COLO668 (cell line): Measurements from ENCODE around the gene RASAL2.
"Not testable (repeated sequence)": the region's sequence is repeated elsewhere in the genome, so short reads cannot be mapped to it uniquely, and the experiment has no call there.

Source experiments
- DNase-seq: peaks from one replicate; lab custom pipeline; 2025; ENCODE audit not compliant: unreplicated experiment; lab: John Stamatoyannopoulos, UW

Gene RASAL2

GRCh38 chr1:178335426-178335825 lies 241.5 kb downstream of the RASAL2 start:
- DNase-seq, result no peak

- no peak for DNase-seq
Observed at GRCh38 chr1:178337091-178337706, 243.3 kb downstream of the RASAL2 start.

GRCh38 chr1:178339834-178340233 lies 245.9 kb downstream of the RASAL2 start:
- DNase-seq, result no peak

- DNase-seq, result no peak
Observed at GRCh38 chr1:178341261-178341956, 247.5 kb downstream of the RASAL2 start.

- no peak for DNase-seq
Observed at GRCh38 chr1:178342745-178343144, 248.8 kb downstream of the RASAL2 start.

GRCh38 chr1:178344513-178345091 lies 250.7 kb downstream of the RASAL2 start:
- DNase-seq, result no peak

- no peak for DNase-seq
Observed at GRCh38 chr1:178345238-178345637, 251.3 kb downstream of the RASAL2 start.

DNA sequence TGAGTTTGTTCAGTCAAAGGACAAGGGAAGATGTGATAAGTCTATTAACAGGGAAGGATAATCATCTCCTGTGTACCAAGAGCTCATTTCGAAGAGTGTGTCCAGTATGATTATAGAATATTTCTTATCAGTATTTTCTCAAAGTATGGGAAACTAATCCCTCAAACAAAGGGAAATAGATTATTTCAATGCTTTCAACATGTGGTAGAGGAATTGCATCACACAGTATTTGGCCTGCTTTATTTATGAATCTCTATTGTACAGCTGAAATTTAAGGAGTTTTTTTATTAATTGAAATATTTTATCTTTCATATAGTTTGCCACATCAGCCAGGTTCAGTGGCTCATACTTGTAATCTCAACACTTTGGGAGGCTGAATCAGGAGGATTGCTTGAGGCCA lies 251.9 kb downstream of the RASAL2 start:
- no peak for DNase-seq

GRCh38 chr1:178349801-178350200 lies 255.9 kb downstream of the RASAL2 start:
- DNase-seq, result no peak

- not testable (repeated sequence) for DNase-seq
Observed at GRCh38 chr1:178351911-178352310, 258.0 kb downstream of the RASAL2 start.

DNA sequence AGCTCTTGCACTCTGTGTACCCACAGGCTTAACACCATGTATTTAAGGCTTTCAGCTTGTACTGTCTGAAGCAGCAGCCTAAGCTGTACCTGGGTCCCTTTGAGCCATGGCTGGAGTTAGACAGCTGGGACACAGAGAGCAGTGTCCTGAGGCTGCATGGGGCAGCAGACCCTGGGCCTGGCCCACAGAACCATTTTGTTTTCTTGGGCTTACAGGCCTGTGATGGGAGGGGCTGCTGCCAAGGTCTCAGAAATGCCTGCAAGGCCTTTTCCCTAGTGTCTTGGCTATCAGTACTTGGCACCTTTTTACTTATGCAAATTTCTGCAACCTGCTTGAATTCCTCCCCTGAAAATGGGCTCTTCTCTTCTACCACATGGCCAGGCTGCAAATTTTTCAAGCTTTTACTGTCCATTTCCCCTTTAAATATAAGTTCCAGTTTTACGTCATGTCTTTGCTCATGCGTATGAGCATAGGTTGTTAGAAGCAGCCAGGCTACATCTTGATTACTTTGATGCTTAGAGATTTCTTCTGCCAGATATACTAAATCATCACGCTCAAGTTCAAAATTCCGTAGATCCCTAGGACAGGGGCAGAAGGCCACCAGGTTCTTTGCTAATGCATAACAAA lies 259.0 kb downstream of the RASAL2 start:
- DNase-seq, result no peak

GRCh38 chr1:178353524-178353923 lies 259.6 kb downstream of the RASAL2 start:
- DNase-seq, result no peak

DNA sequence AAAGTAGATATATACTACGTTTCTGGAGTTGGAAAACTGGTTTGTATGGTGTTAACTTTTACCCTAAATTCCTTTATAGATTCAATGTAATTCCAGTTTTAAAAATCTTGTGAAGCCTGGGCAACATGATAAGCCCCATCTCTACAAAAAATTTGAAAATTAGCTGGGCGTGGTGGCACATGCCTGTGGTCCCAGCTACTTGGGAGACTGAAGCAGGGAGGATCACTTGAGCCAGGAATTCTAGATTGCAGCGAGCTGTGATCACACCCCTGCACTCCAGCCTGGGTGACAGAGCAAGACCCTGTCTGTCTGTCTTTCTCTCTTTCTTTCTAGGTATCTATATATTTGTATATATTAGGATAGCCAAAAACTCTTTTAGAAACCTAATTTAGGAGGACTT lies 260.9 kb downstream of the RASAL2 start:
- DNase-seq, result no peak

- DNase-seq, result no peak
Observed at GRCh38 chr1:178356299-178356698, 262.4 kb downstream of the RASAL2 start.

- DNase-seq, result no peak
Observed at GRCh38 chr1:178358456-178358855, 264.6 kb downstream of the RASAL2 start.

GRCh38 chr1:178360421-178360820 lies 266.5 kb downstream of the RASAL2 start:
- DNase-seq, result no peak

- DNase-seq, result peak; percentile 15
Observed at GRCh38 chr1:178361847-178362246, 267.9 kb downstream of the RASAL2 start.

DNA sequence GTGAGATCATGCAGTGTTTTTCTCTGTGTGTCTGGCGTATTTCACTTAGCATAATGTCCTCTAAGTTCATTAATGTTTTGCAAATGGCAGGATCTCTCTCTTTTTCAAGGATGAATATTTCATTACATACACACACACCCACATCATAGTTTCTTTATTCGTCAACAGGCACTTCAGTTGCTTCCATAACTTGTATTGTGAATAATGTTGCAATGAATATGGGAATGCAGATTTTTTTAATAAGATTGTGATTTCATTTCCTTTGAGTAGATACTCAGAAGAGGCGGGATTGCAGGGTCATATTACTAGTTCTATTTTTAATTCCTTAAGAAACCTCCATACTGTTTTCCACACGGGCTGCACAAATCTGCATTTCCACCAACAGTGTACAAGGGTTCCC lies 268.8 kb downstream of the RASAL2 start:
- DNase-seq, result no peak

DNA sequence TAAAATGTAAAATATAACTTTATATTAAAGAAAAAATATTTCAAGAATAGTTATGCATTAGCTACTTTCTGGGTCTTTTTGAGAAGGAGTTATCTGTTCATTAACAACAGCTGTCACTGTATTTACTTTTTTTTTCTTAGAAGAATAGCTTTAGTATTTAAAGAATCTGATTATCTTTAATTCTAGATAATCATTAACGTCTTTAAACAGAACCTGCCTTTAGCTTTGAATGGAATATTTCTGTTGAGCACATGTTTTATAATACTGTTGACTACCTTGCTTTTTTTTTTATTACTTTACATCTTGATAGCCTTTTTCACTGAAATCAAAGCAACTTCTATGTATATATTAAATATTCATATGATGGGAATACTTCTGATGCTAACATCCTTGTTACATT lies 270.9 kb downstream of the RASAL2 start:
- no peak for DNase-seq

DNA sequence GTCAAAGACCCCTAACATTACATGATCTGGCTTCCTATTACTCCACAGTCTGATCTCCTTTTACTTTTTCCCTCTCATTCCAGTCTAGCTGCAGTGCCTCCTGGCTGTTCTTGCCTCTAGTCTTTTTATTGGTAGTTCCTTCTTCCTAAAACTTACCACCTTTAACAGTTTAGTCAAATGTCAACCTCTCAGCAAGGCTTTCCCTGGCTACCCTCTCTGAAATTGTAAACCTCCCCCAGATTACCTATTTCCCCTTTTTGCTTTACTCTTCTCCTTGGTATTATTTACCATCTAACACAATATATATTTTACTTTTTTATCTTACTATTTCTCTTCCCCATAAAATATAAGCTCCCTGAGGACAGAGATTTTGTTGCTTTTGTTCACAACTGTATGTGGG lies 273.2 kb downstream of the RASAL2 start:
- DNase-seq, result no peak

DNA sequence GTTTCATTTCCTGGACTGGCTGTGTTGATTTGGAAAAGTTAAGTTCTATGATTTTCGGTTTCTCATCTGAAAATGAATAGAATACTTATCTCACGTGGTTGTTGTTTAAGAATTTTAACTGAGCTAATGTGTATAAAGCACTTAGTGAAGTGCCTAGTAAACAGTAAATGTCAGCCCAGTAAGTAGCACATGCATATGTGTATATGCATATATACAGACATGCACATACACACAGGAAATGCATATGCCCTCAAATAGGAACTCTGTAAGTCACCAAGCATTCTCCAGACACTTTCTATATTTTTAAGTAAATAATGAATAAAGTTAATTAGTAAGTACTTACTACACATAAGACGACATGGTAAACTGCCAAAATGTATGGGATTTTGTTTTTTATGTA lies 274.3 kb downstream of the RASAL2 start:
- no peak for DNase-seq

DNA sequence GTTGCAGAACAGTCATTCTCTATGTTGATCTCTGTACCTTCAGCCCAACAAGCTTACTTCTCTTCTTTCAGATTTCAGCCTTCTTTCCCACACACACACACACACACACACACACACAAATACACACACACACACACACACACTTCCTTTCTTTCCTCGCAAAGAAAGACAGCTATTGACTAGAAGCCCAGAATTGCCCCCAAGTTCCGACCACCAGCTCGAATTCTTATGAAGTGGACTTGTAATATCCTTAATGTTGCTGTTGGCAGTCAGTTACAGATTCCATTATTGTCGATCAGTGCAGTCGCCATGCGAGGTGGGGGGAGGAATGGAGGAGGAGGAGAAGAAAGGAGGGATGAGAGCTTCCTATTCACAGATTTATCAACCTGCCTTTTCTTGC lies 277.3 kb downstream of the RASAL2 start:
- no peak for DNase-seq
